NCI-H345 (cell line): Measurements from ENCODE around the gene DGKQ.
"Not testable (repeated sequence)": the region's sequence is repeated elsewhere in the genome, so short reads cannot be mapped to it uniquely, and the experiment has no call there.

ENCODE experiments used
- DNase-seq: peaks from one replicate; lab custom pipeline; 2025; lab: John Stamatoyannopoulos, UW

The DGKQ gene

DNA sequence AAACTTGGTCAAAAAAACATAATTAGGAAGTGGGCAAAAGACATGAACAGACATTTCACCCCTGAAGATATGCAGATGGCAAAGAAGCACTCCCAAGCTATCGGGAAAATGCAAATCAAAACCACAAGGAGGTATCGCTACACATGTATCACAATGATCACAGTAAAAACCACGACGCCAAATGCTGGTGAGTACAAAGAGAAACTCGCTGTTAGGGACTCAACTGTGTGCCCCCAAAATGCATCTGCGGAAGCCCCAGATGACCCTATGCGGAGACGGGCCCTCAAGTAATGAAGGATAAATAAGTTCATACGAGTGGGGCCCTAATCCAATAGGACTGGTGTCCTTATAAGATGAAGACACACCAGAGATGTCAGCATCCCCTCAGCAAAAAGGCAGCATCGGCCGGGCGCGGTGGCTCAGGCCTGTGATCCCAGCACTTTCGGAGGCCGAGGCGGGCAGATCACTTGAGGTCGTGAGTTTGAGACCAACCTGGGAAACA lies 51.5 kb downstream of the DGKQ start:
- DNase-seq: no peak

GRCh38 chr4:919004-919680 lies 54.2 kb downstream of the DGKQ start:
- not testable (repeated sequence) for DNase-seq

- DNase-seq: not testable (repeated sequence)
Measured at GRCh38 chr4:918591-918990, 54.8 kb downstream of the DGKQ start.

DNA sequence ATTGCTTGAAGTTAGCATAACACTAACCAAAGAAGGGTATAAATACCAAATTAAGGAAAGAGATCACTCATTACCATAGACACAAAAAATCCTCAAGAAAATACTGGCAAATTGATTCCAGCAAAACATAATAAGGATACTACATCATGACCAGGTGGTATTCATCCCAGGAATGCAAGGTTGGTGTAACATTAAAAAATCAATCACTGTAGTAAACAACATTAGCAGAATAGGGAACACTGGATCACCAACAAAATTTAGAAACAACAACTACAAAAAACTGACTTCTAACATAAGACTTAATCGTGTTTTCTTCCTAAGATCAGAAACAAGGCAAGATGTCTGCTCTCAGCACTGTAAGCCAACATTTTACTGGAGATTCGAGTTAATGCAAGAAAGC lies 55.4 kb downstream of the DGKQ start:
- no peak for DNase-seq

DNA sequence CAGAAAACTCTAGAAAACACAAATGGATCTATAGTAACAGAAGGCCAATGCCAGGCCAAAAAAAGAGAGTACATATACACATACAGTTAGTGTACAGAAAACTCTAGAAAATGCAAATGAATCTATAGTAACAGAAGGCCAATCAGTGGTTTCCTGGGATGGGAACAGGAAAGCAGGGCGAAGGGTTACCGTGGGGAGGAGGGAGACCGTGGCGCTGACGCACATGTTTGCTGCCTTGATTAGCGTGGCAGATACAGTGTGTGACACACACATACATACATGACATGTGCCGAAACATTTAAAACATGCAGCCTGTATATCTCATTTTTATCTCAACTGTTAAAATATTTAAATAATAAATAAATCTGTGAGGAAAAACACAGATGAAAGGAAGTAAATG lies 55.9 kb downstream of the DGKQ start:
- DNase-seq: no peak

DNA sequence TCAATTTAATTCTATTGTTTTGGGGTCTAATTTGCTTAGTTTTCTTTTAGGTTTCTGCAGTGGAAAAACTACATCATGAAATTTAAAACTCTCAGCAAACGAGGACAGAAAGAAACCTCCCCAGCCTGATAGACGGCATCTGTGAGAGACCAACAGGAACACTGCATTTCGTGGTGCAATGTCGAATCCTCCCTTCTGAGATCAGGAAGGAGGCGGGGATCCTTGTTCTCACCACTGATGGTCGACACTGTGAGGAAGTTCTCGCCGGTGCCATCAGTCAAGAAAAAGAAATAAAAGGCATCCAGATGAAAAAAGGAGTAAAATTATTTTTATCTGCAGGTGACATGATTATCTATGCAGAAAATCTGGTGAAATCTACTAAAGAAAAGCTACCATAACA lies 57.8 kb downstream of the DGKQ start:
- no peak for DNase-seq

DNA sequence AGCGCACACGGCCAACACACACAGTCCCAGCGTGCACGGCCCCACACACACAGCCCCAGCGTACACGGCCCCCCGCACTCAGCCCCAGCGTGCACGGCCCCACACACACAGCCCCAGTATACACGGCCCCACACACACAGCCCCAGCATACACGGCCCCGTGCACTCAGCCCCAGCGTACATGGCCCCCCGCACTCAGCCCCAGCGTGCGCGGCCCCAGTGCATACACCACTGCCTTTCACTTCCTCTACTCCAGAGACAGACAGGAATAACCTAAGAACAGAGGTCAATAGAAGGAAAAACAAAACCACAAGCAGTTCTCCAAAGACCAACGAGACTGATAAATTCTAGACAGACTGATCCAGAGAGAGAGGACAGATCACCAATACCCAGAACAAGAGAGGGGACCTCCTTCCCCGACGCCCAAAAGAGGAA lies 58.3 kb downstream of the DGKQ start:
- no peak for DNase-seq

DNA sequence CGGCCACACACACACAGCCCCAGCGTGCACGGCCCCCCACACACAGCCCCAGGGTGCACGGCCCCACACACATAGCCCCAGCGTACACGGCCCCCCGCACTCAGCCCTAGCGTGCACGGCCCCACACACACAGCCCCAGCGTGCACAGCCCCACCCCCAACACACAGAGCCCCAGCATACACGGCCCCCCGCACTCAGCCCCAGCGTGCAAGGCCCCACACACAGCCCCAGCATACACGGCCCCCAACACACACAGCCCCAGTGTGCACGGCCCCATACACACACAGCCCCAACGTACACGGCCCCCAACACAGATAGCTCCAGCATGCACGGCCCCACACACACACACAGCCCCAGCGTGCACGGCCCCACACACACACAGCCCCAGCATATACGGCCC lies 58.8 kb downstream of the DGKQ start:
- no peak for DNase-seq

GRCh38 chr4:913280-913618 lies 60.1 kb downstream of the DGKQ start:
- DNase-seq: no peak

- no peak for DNase-seq
Measured at GRCh38 chr4:912548-913279, 60.7 kb downstream of the DGKQ start.

GRCh38 chr4:911871-912490 lies 61.4 kb downstream of the DGKQ start:
- DNase-seq: no peak

DNA sequence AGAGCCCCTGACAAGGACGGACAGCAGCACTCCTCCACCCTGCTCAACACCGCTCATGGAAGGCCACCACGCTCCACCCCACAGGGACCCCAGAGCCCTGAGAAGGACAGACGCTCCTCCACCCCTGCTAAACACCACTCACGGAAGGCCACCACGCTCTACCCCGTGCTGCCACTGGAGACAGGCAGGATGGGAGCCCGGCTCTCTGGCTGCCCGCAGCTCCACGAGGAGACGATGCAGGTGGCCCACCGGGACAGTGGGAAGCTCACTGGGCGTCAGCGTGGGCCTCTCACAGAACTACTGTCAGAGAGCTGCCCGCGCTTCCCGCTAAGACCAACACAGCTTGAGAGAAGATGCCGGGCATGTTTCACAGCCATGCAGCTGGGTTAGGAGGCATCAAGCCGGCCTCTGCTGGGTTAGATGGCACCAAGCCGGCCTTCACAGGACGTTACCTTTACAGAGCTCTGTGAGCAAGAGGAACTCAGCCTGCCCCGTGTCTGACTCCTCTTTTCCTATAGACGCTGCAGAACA lies 62.1 kb downstream of the DGKQ start:
- no peak for DNase-seq

DNA sequence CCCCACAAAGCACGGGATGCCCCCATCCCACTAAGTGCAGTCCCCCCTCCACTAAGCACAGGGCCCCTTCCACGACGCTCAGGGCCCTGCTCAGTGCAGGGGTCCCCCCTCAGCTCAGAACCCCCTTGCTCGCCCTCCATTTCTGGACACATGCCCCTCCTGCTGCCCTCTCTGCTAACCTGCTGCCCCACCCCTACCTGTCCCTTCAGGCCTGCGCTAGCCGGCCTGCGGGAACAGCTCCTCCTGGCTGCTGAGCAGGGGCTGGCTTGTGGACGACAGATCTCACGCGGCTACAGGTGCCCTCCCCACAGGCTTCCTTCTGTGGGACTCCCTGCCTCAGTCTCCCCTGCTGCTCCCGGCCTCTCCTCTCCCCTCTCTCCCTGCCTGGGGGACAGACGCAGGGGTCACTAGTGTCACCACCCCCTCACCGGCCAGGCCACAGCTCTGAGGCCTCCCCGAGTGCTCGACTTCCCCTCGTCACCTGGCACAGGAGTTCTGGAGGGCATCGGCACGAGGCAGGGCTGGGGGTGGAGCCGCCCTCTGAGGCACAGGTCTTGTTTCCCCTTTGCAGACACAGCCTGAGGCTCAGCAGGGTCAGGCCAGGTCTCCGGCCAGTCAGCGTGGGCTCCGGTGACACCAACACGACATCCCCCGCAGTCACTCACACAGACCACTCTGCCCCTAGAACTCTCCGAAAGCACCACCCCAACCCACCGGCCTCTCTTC lies 62.8 kb downstream of the DGKQ start:
- no peak for DNase-seq

DNA sequence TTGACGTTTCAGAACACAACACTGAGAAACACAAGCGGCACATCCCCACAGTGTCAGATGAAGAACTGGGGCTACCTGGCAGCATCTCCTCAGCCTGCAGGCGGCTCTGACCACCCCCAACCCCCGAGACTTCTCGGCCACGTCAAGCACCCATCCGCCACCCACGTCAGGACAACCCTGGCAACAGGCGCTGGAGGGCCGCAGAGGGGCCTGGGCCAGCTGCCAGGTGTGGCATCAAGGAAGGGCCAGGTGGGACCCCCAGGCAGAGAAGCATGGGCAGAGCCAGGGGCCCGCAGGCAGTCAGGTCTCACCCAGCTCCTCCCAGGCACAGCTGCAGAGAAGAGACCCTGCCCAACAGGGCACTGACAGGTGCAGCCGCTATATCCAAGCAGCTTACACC lies 63.5 kb downstream of the DGKQ start:
- DNase-seq: no peak

- no peak for DNase-seq
Measured at GRCh38 chr4:909131-909571, 64.2 kb downstream of the DGKQ start.
